B cell (primary cell): Measurements from ENCODE around the gene AGR2. TPM values are rescaled to one million over a fixed set of nuclear protein-coding genes. Genes with fewer than 3 reads are reported as not detected.

ENCODE experiments used
- ATAC-seq: fragments of 200-7000 bp; cut with Tn5 transposase; one replicate; pipeline ENCODE4 v1.10.0; 2021; ENCODE audit warnings: low read depth, mild to moderate bottlenecking, moderate number of reproducible peaks, moderate library complexity
- CTCF ChIA-PET: fragments of 350-600 bp; sonication (Branson Sonifier 250); formaldehyde crosslinking; loops from one replicate; lab custom pipeline; 2021; ENCODE audit warnings: antibody characterized with exemption, inconsistent platforms; lab: Charles Lee
- POLR2A ChIA-PET: fragments of 350-600 bp; sonication (Branson Sonifier 250); formaldehyde crosslinking; loops from one replicate; lab custom pipeline; 2021; ENCODE audit warnings: antibody characterized with exemption; lab: Charles Lee
- DNase-seq: peaks from one replicate; pipeline ENCODE4 v3.0.0; 2013
- H2AFZ ChIP-seq: 2 replicates; pipeline ENCODE4 v1.6.1; 2012; ENCODE audit warnings: mild to moderate bottlenecking, low read depth, low read length; ENCODE audit not compliant: insufficient read depth, poor library complexity, severe bottlenecking
- H3K27ac ChIP-seq, 2 donors: 1 replicate in 1 of 2; 2 replicates in 1 of 2; pipeline ENCODE4 v1.5.1; 2012 to 2013; ENCODE audit warnings: low read length in 2 of 2, mild to moderate bottlenecking in 2 of 2, moderate library complexity in 1 of 2
- H3K27me3 ChIP-seq, 4 experiments: fragments of 200-600 bp in 1 of 4; sonication (generic) in 1 of 4; replicated peaks in 1 of 4; 1 replicate in 2 of 4; 2 replicates in 2 of 4; pipeline versions ENCODE4 v1.6.1 to v1.7.0; 2013 to 2016; ENCODE audit warnings: low read length in 3 of 4, mild to moderate bottlenecking in 2 of 4, mixed read lengths in 1 of 4, moderate library complexity in 1 of 4; ENCODE audit not compliant: insufficient read depth in 4 of 4, control insufficient read depth in 3 of 4; ENCODE audit errors: control extremely low read depth in 1 of 4
- H3K36me3 ChIP-seq, 2 experiments: replicated peaks in 1 of 2; 1 replicate in 1 of 2; 2 replicates in 1 of 2; pipeline versions ENCODE4 v1.6.1 to v1.7.1; 2013; ENCODE audit warnings: low read length in 1 of 2; ENCODE audit not compliant: insufficient read depth in 2 of 2, control insufficient read depth in 1 of 2; ENCODE audit errors: control extremely low read depth in 1 of 2, extremely low read depth in 1 of 2
- H3K4me1 ChIP-seq, 2 donors: fragments of 200-600 bp in 1 of 2; sonication (generic) in 1 of 2; 1 replicate in 1 of 2; 2 replicates in 1 of 2; pipeline versions ENCODE4 v1.5.1 to v1.6.1; 2013 to 2017; ENCODE audit warnings: low read length in 2 of 2; ENCODE audit not compliant: control insufficient read depth in 2 of 2, insufficient read depth in 2 of 2
- H3K4me2 ChIP-seq: replicated peaks from 2 replicates; pipeline ENCODE3; 2012; ENCODE audit warnings: mild to moderate bottlenecking, low read depth, low read length; ENCODE audit not compliant: poor library complexity, severe bottlenecking
- H3K4me3 ChIP-seq, 5 experiments: fragments of 200-600 bp in 1 of 5; sonication (generic) in 1 of 5; 1 replicate in 3 of 5; 2 replicates in 2 of 5; pipeline versions ENCODE4 v1.5.1 to v1.7.0; 2011 to 2016; ENCODE audit warnings: low read length in 4 of 5, mild to moderate bottlenecking in 4 of 5, low read depth in 2 of 5, control low read depth in 1 of 5, moderate library complexity in 1 of 5; ENCODE audit not compliant: insufficient read depth in 1 of 5; ENCODE audit errors: control extremely low read depth in 1 of 5, extremely low read depth in 1 of 5
- H3K79me2 ChIP-seq: fragments of 200-600 bp; sonication (generic); one replicate; pipeline ENCODE4 v1.6.0; 2016; ENCODE audit warnings: low read length; ENCODE audit not compliant: control insufficient read depth, insufficient read depth
- H3K9ac ChIP-seq: fragments of 200-600 bp; sonication (generic); 2 replicates; pipeline ENCODE4 v1.6.1; 2017; ENCODE audit warnings: mild to moderate bottlenecking, low read length, moderate library complexity
- H3K9me3 ChIP-seq, 3 donors: one replicate each; pipeline versions ENCODE4 v1.6.1 to v1.7.1; 2013; ENCODE audit warnings: low read length in 2 of 3; ENCODE audit not compliant: control insufficient read depth in 2 of 3, insufficient read depth in 1 of 3; ENCODE audit errors: control extremely low read depth in 1 of 3
- H4K20me1 ChIP-seq: 2 replicates; pipeline ENCODE4 v1.6.0; 2012; ENCODE audit warnings: mild to moderate bottlenecking, low read length; ENCODE audit not compliant: insufficient read depth, control insufficient read depth, poor library complexity, severe bottlenecking
- H3K27ac Mint-ChIP-seq: one replicate; pipeline ENCODE4 v1.8.0; 2021; ENCODE audit warnings: mixed read lengths
- H3K27me3 Mint-ChIP-seq: one replicate; pipeline ENCODE4 v1.8.0; 2021; ENCODE audit warnings: mixed read lengths
- H3K4me1 Mint-ChIP-seq: one replicate; pipeline ENCODE4 v1.8.0; 2021; ENCODE audit warnings: mixed read lengths
- H3K4me3 Mint-ChIP-seq: one replicate; pipeline ENCODE4 v1.8.0; 2021; ENCODE audit warnings: mixed read lengths
- H3K9me3 Mint-ChIP-seq: one replicate; pipeline ENCODE4 v1.8.0; 2022; ENCODE audit warnings: mixed read lengths; ENCODE audit not compliant: insufficient read depth
- EZH2 ChIP-seq: IDR thresholded peaks from 2 replicates; pipeline ENCODE4 v1.6.1; 2012; ENCODE audit warnings: borderline replicate concordance, low read depth, mild to moderate bottlenecking, moderate library complexity, low read length; ENCODE audit not compliant: insufficient read depth, poor library complexity, severe bottlenecking
- WGBS: methylation state at CpG from one replicate; pipeline ENCODE4 v1.1.5; 2013; ENCODE audit warnings: missing lambda C conversion rate; ENCODE audit not compliant: insufficient coverage; 5-methylcytosine and 5-hydroxymethylcytosine counted together
- intact Hi-C: fragments of 100-400 bp; cut with micrococcal nuclease; formaldehyde crosslinking; loops from one replicate; pipeline ENCODE4 v1.10.0; 2022
- polyA plus RNA-seq: library from polyadenylated mRNA; depleted of rRNA; stranded (reverse); fragments of >200 nt; gene quantifications from 2 replicates; pipeline ENCODE4 v1.2.3, GENCODE V29; 2012
- total RNA-seq, 2 donors: library from RNA; stranded (reverse); fragments of 120-200 nt in 1 of 2; gene quantifications; 1 replicate in 1 of 2; 2 replicates in 1 of 2; pipeline versions ENCODE4 v1.2.3 to v1.2.4, GENCODE V29; 2013 to 2022
- TF ChIP-seq, protein P1 (sequence below): fragments of 200-600 bp; IDR thresholded peaks from one replicate; pipeline ENCODE4 v1.8.0; 2022; ENCODE audit warnings: antibody characterized with exemption, mild to moderate bottlenecking

Gene AGR2
- total and polyA plus RNA-seq, 2 donors (not counting 1 experiment from before 2014, with no cell fraction given): not detected

DNA sequence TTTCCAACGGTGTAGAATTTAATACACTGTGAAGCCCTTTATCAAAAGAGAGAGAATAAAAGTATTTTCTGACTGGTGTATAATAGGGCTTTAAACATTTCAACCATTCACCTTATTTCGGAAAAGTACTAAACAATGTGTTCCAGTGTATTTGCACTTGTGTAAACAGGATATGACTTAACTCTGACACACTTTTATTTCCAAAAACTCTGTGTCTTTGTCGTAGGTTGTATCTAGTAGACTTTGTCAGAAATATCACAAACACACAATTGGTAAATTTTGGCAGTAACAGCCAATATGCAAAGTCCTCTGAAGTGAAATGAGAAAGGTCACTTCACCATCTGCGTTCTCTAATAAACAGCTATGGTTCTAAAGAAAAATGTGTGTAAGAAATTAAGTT is 61.6 kb downstream of the AGR2 start:
- Mint-ChIP-seq H3K4me3 (no peak overlapping the region), H3K27ac (no peak overlapping the region), H3K4me1 (no peaks in the 10 kb centered on the region), H3K27me3 (no peaks in the 10 kb centered on the region), H3K9me3 (no peaks in the 10 kb centered on the region)
- no peak for ATAC-seq
- TF ChIP-seq EZH2: no peak
- TF ChIP-seq, protein P1, sequence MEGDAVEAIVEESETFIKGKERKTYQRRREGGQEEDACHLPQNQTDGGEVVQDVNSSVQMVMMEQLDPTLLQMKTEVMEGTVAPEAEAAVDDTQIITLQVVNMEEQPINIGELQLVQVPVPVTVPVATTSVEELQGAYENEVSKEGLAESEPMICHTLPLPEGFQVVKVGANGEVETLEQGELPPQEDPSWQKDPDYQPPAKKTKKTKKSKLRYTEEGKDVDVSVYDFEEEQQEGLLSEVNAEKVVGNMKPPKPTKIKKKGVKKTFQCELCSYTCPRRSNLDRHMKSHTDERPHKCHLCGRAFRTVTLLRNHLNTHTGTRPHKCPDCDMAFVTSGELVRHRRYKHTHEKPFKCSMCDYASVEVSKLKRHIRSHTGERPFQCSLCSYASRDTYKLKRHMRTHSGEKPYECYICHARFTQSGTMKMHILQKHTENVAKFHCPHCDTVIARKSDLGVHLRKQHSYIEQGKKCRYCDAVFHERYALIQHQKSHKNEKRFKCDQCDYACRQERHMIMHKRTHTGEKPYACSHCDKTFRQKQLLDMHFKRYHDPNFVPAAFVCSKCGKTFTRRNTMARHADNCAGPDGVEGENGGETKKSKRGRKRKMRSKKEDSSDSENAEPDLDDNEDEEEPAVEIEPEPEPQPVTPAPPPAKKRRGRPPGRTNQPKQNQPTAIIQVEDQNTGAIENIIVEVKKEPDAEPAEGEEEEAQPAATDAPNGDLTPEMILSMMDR: no peak
- WGBS: no CpG with 5 or more reads among the region's 4 CpGs
- Histone ChIP-seq H3K27ac (no peak overlapping the region), H3K36me3 (no peaks in the 10 kb centered on the region), H3K4me1 (no peaks in the 10 kb centered on the region), H4K20me1 (no peaks in the 10 kb centered on the region), H3K79me2 (no peaks in the 10 kb centered on the region), H3K4me3 (no peak overlapping the region), H3K4me2 (no peak overlapping the region), H3K9me3 (no peaks in the 10 kb centered on the region), H3K27me3 (no peaks in the 10 kb centered on the region), H2AFZ (no peak overlapping the region), H3K9ac (no peak overlapping the region)
- no peak for DNase-seq
- ChIA-PET POLR2A (no interaction called here), CTCF (interaction anchor here (1.6 kb wide), 1 partner anchor 28 kb away, joined by 3 read pairs; no protein-coding TSS in a partner anchor)
- intact Hi-C loops: no loop called here

- H3K27ac Mint-ChIP-seq: no peak overlapping the region
- CTCF ChIA-PET: interaction anchor here (1.6 kb wide), 1 partner anchor 28 kb away, joined by 3 read pairs; no protein-coding TSS in a partner anchor
- no peak overlapping the region for H3K4me2 ChIP-seq
Measured at GRCh38 chr7:16742547-16742946, 62.3 kb downstream of the AGR2 start.

More at GRCh38 chr7:16742547-16742946, 62.3 kb downstream of the AGR2 start:
- Histone ChIP-seq H2AFZ (no peak overlapping the region), H3K9me3 (no peaks in the 10 kb centered on the region), H3K9ac (no peak overlapping the region), H3K27me3 (no peaks in the 10 kb centered on the region), H3K79me2 (no peaks in the 10 kb centered on the region), H3K27ac (no peak overlapping the region), H3K36me3 (no peaks in the 10 kb centered on the region), H4K20me1 (no peaks in the 10 kb centered on the region), H3K4me1 (no peaks in the 10 kb centered on the region), H3K4me3 (no peak overlapping the region)
- POLR2A ChIA-PET: no interaction called here
- TF ChIP-seq, protein P1: no peak
- TF ChIP-seq EZH2: no peak
- intact Hi-C loops: no loop called here
- WGBS: no CpG with 5 or more reads among the region's 3 CpGs
- Mint-ChIP-seq H3K4me3 (no peak overlapping the region), H3K9me3 (no peaks in the 10 kb centered on the region), H3K27me3 (no peaks in the 10 kb centered on the region), H3K4me1 (no peaks in the 10 kb centered on the region)
- DNase-seq: no peak
- ATAC-seq: no peak

Other genes starting within 250 kb of the AGR2 start
- 17.8 and 18.2 TPM in 2 replicates for gene ANKMY2, start 159.2 kb downstream of the AGR2 start, total RNA-seq
- 7.6 and 8.3 TPM in 2 replicates for gene ANKMY2, start 159.2 kb downstream of the AGR2 start, polyA plus RNA-seq
- gene BZW2, start 158.8 kb downstream of the AGR2 start, total RNA-seq: 17.0 and 18.4 TPM in 2 replicates
- 19.5 and 20.6 TPM in 2 replicates for gene BZW2, start 158.8 kb downstream of the AGR2 start, polyA plus RNA-seq
- gene TSPAN13, start 51.2 kb downstream of the AGR2 start, total RNA-seq: 26.2 and 26.3 TPM in 2 replicates
- gene TSPAN13, start 51.2 kb downstream of the AGR2 start, polyA plus RNA-seq: 23.0 and 55.2 TPM in 2 replicates
- not detected in 2 replicates for gene AGR3, start 77.0 kb upstream of the AGR2 start, total RNA-seq
- gene AGR3, start 77.0 kb upstream of the AGR2 start, polyA plus RNA-seq: not detected in 2 replicates